Sigmoid colon (tissue), 4 donors: ENCODE data around the gene ARL13B.

Source experiments
- POLR2AphosphoS5 ChIP-seq, 4 donors: sonication (generic); formaldehyde crosslinking; IDR thresholded peaks; one replicate each; pipeline ENCODE4 v1.6.1; 2017; ENCODE audit warnings: antibody characterized with exemption in 4 of 4
- TF ChIP-seq, protein P1 (sequence below), 4 experiments: fragments of 450-650 bp in 3 of 4; fragments of 200-600 bp in 1 of 4; IDR thresholded peaks; one replicate each; pipeline ENCODE4 v1.5.1; 2016 to 2019; ENCODE audit warnings: antibody characterized with exemption in 4 of 4, mild to moderate bottlenecking in 3 of 4, moderate library complexity in 2 of 4

- no peak for TF ChIP-seq POLR2AphosphoS5 (IDR thresholded peaks at IDR 0.05)
- TF ChIP-seq, protein P1, sequence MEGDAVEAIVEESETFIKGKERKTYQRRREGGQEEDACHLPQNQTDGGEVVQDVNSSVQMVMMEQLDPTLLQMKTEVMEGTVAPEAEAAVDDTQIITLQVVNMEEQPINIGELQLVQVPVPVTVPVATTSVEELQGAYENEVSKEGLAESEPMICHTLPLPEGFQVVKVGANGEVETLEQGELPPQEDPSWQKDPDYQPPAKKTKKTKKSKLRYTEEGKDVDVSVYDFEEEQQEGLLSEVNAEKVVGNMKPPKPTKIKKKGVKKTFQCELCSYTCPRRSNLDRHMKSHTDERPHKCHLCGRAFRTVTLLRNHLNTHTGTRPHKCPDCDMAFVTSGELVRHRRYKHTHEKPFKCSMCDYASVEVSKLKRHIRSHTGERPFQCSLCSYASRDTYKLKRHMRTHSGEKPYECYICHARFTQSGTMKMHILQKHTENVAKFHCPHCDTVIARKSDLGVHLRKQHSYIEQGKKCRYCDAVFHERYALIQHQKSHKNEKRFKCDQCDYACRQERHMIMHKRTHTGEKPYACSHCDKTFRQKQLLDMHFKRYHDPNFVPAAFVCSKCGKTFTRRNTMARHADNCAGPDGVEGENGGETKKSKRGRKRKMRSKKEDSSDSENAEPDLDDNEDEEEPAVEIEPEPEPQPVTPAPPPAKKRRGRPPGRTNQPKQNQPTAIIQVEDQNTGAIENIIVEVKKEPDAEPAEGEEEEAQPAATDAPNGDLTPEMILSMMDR (IDR thresholded peaks at IDR 0.05), result no peak
Observed at GRCh38 chr3:93981649-93982048, 1.7 kb downstream of the ARL13B start.
